ENCODE measurements around the gene ATN1. TPM values are rescaled to one million over a fixed set of nuclear protein-coding genes. Genes with fewer than 3 reads are reported as not detected.

Gene ATN1
- total RNA-seq, 1 experiment from 2014 or later, result 82.3 TPM

DNA sequence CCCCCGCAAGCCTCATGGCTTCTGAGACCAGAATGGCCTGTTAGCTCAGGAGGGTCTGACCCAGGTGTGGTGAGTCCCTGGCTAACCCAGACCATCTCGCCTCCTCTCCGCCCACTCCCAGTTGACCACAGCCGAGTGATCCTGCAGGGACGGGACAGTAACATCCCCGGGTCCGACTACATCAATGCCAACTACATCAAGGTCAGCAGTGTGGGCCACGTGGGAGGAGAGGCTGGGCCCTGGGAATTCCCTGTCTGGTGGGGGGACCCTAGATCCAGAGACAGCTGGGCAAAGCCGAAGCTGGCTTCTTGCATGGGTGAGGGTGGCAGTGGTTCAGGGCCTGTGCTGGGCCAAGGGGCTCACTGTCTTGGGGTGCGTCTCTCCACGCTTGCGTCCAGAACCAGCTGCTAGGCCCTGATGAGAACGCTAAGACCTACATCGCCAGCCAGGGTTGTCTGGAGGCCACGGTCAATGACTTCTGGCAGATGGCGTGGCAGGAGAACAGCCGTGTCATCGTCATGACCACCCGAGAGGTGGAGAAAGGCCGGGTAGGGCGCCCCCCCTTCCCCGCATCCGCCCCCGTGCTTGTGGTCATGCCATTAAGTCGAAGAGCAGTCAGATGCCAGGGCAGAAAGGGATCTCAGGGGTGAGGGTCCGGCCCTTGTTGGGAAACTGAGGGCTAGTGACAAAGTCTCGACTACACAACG, 28.4 kb downstream of the ATN1 start:
- DNase-seq (ENCODE audit: low read depth, low spot score) (no peak), ATAC-seq (no peak)
- Histone ChIP-seq H3K27me3 (ENCODE audit: control insufficient read depth, insufficient read depth, low read length) (no peaks in the 10 kb centered on the region), H3K36me3 (ENCODE audit: control insufficient read depth, insufficient read depth, low read length) (no peaks in the 10 kb centered on the region), H3K9me3 (ENCODE audit: control insufficient read depth, insufficient read depth, low read depth, low read length) (no peaks in the 10 kb centered on the region), H3K27ac (ENCODE audit: low read length) (no peak overlapping the region), H3K4me3 (ENCODE audit: low read depth in 2 of 2, low read length in 2 of 2) (no peak overlapping the region), H3K4me1 (ENCODE audit: control insufficient read depth, insufficient read depth, low read length) (peaks cover under 1% of the 10 kb centered on the region; the same call in 1 of the 2 replicates)
- in situ Hi-C loops (cut with HindIII; ENCODE audit: low pct_unique_long_range_greater_than_20kb, low sequenced_read_pairs) (no loop called here), intact Hi-C loops (cut with micrococcal nuclease; ENCODE audit: unreplicated experiment) (no loop called here)
- POLR2A ChIA-PET, result no interaction called here
- BruUV-seq (replicated peaks), result no TSS peak
- TF ChIP-seq, protein P1, sequence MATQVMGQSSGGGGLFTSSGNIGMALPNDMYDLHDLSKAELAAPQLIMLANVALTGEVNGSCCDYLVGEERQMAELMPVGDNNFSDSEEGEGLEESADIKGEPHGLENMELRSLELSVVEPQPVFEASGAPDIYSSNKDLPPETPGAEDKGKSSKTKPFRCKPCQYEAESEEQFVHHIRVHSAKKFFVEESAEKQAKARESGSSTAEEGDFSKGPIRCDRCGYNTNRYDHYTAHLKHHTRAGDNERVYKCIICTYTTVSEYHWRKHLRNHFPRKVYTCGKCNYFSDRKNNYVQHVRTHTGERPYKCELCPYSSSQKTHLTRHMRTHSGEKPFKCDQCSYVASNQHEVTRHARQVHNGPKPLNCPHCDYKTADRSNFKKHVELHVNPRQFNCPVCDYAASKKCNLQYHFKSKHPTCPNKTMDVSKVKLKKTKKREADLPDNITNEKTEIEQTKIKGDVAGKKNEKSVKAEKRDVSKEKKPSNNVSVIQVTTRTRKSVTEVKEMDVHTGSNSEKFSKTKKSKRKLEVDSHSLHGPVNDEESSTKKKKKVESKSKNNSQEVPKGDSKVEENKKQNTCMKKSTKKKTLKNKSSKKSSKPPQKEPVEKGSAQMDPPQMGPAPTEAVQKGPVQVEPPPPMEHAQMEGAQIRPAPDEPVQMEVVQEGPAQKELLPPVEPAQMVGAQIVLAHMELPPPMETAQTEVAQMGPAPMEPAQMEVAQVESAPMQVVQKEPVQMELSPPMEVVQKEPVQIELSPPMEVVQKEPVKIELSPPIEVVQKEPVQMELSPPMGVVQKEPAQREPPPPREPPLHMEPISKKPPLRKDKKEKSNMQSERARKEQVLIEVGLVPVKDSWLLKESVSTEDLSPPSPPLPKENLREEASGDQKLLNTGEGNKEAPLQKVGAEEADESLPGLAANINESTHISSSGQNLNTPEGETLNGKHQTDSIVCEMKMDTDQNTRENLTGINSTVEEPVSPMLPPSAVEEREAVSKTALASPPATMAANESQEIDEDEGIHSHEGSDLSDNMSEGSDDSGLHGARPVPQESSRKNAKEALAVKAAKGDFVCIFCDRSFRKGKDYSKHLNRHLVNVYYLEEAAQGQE (IDR thresholded peaks at IDR 0.05; ENCODE audit: insufficient read depth in 1 of 2, low read depth in 2 of 2, low read length in 1 of 2), result no peak
- TF ChIP-seq, protein P2, sequence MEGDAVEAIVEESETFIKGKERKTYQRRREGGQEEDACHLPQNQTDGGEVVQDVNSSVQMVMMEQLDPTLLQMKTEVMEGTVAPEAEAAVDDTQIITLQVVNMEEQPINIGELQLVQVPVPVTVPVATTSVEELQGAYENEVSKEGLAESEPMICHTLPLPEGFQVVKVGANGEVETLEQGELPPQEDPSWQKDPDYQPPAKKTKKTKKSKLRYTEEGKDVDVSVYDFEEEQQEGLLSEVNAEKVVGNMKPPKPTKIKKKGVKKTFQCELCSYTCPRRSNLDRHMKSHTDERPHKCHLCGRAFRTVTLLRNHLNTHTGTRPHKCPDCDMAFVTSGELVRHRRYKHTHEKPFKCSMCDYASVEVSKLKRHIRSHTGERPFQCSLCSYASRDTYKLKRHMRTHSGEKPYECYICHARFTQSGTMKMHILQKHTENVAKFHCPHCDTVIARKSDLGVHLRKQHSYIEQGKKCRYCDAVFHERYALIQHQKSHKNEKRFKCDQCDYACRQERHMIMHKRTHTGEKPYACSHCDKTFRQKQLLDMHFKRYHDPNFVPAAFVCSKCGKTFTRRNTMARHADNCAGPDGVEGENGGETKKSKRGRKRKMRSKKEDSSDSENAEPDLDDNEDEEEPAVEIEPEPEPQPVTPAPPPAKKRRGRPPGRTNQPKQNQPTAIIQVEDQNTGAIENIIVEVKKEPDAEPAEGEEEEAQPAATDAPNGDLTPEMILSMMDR (IDR thresholded peaks at IDR 0.05), result no peak
- TF ChIP-seq TCF7L2 (IDR thresholded peaks at IDR 0.05; ENCODE audit: low read depth, low read length), result no peak
- CTCF ChIA-PET, result no interaction called here

DNA sequence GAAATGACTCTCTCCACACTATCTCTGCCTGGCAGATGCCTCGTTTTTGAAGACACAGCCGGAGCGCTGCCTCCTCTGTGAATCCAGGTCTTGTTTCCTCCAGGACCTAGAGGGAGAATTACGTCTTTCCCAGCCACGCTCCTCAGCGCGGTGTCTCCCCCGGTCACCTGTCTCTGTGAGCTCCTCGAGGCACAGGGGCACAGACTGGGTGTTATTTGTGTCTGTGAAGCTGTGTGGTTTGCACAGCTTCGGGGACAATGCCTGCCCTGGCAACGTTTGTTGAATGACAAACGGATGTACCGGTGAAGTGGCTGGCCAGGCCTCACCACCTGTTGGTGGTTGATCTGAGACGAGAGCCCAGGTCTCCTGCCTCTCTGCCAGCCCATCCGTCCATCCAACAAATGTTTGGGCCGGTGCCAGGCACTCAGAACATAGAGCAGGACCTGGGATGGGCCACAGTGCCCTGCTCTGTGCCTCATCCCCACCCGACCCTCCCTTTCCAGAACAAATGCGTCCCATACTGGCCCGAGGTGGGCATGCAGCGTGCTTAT, 29.5 kb downstream of the ATN1 start:
- ATAC-seq, result no peak
- no TSS peak for BruUV-seq (replicated peaks)
- Histone ChIP-seq H3K36me3 (ENCODE audit: control insufficient read depth, insufficient read depth, low read length) (no peaks in the 10 kb centered on the region; the same call in 1 of the 2 replicates), H3K4me3 (ENCODE audit: low read depth in 2 of 2, low read length in 2 of 2) (no peak overlapping the region), H3K4me1 (ENCODE audit: control insufficient read depth, insufficient read depth, low read length) (peaks cover 11% of the 10 kb centered on the region), H3K27ac (ENCODE audit: low read length) (no peak overlapping the region), H3K9me3 (ENCODE audit: control insufficient read depth, insufficient read depth, low read depth, low read length) (no peaks in the 10 kb centered on the region), H3K27me3 (ENCODE audit: control insufficient read depth, insufficient read depth, low read length) (no peaks in the 10 kb centered on the region)
- intact Hi-C loops (cut with micrococcal nuclease; ENCODE audit: unreplicated experiment), result no loop called here
- in situ Hi-C loops (cut with HindIII; ENCODE audit: low pct_unique_long_range_greater_than_20kb, low sequenced_read_pairs), result no loop called here
- no peak for DNase-seq (ENCODE audit: low read depth, low spot score)
- TF ChIP-seq, protein P2 (IDR thresholded peaks at IDR 0.05), result no peak
- TF ChIP-seq, protein P1 (IDR thresholded peaks at IDR 0.05; ENCODE audit: insufficient read depth in 1 of 2, low read depth in 2 of 2, low read length in 1 of 2), result no peak
- TF ChIP-seq POLR2AphosphoS5 (IDR thresholded peaks at IDR 0.05; ENCODE audit: low read depth, low read length), result no peak
- TF ChIP-seq TCF7L2 (IDR thresholded peaks at IDR 0.05; ENCODE audit: low read depth, low read length), result no peak
- no peak for TF ChIP-seq SIN3A (IDR thresholded peaks at IDR 0.05; ENCODE audit: borderline replicate concordance, insufficient read depth, low read depth, low read length)
- ChIA-PET CTCF (no interaction called here), POLR2A (no interaction called here)

Measured in Panc1 (cell line).